IPS-15b (cell line): ENCODE data around the gene SNX4.

ENCODE experiments used
- H3K27me3 ChIP-seq: one replicate; pipeline ENCODE4 v1.6.1; 2013; ENCODE audit warnings: low read length; ENCODE audit not compliant: control insufficient read depth, insufficient read depth
- H3K36me3 ChIP-seq: one replicate; pipeline ENCODE4 v1.6.1; 2013; ENCODE audit warnings: low read length; ENCODE audit not compliant: control insufficient read depth, insufficient read depth
- H3K4me1 ChIP-seq: one replicate; pipeline ENCODE4 v1.6.1; 2013; ENCODE audit warnings: mild to moderate bottlenecking, low read length; ENCODE audit not compliant: control insufficient read depth, insufficient read depth
- H3K4me3 ChIP-seq: one replicate; pipeline ENCODE4 v1.5.1; 2013; ENCODE audit warnings: low read depth, low read length
- H3K9ac ChIP-seq: one replicate; pipeline ENCODE4 v1.6.1; 2013; ENCODE audit warnings: low read depth, mild to moderate bottlenecking, low read length
- H3K9me3 ChIP-seq: one replicate; pipeline ENCODE4 v1.6.1; 2013; ENCODE audit warnings: mild to moderate bottlenecking, low read length; ENCODE audit not compliant: control insufficient read depth, insufficient read depth

SNX4 gene

GRCh38 chr3:125460233-125460632 lies 59.8 kb downstream of the SNX4 start:
- H3K4me1 ChIP-seq = no peaks in the 10 kb centered on the region
- H3K9ac ChIP-seq = no peak overlapping the region
- no peaks in the 10 kb centered on the region for H3K36me3 ChIP-seq
- H3K27me3 ChIP-seq = no peaks in the 10 kb centered on the region
- H3K9me3 ChIP-seq = no peaks in the 10 kb centered on the region
- H3K4me3 ChIP-seq = no peak overlapping the region

DNA sequence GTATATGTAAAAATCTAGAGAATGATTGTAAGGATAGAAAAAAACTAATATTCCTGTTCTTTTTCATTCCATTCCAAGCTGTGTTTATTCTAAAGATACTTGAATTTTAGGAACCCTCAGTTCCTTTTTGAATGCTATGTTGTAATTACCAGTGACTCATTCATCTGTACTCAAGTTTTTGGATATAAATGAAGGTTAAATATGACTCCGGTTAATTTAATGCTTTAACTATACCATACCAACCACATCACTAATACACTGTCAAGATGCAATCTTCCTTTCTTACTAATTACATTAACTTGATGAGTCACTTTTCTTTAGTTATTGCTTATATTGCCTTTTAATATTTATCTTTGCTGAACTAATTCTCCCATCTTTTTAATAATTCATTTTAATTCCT lies 76.1 kb downstream of the SNX4 start:
- no peaks in the 10 kb centered on the region for H3K9me3 ChIP-seq
- H3K4me3 ChIP-seq = no peak overlapping the region
- H3K4me1 ChIP-seq = peaks cover 2% of the 10 kb centered on the region
- no peak overlapping the region for H3K9ac ChIP-seq
- no peaks in the 10 kb centered on the region for H3K27me3 ChIP-seq
- H3K36me3 ChIP-seq = no peaks in the 10 kb centered on the region

DNA sequence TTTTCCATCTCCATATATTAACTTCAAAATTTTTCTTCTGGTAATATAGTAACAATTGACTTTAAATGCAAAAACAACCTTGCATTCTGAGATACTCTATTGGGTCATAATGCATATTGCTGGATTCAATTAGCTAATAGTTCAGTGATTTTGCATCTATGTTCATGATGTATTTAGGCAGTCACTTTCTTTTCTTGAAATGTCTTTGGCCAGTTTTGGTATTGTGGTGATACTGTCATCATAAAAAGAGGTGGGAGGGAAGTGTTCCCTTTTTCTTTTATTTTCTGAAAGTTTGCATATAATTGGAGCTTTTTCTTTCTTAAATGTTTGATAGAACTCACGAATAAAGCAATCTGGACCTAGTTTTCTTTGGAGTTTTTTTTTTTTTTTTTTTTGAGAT lies 77.5 kb downstream of the SNX4 start:
- H3K4me1 ChIP-seq = peaks cover 2% of the 10 kb centered on the region
- no peak overlapping the region for H3K4me3 ChIP-seq
- H3K9ac ChIP-seq = no peak overlapping the region
- no peaks in the 10 kb centered on the region for H3K9me3 ChIP-seq
- no peaks in the 10 kb centered on the region for H3K36me3 ChIP-seq
- no peaks in the 10 kb centered on the region for H3K27me3 ChIP-seq

GRCh38 chr3:125440970-125441369 lies 79.0 kb downstream of the SNX4 start:
- H3K4me1 ChIP-seq = peaks cover 6% of the 10 kb centered on the region

DNA sequence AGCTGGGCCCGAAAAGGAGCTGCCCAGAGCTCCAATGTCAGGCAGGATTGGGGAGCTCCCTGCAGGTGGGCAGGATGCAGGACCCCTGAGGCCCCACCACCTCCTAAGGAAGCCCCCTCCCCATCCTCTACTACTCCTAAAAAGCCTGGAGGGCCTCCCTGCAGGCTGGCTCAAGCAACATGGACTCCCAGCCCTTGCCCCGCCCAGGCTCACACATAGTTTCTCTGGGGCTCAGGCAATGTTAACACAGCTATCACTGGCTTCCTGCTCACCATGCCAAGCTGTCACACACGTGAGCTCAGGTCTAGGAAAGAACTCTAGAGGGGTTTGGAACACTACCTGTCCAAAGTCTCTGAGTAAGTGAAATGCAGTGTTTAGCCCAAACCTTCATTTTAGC lies 79.4 kb downstream of the SNX4 start:
- H3K9ac ChIP-seq = no peak overlapping the region
- H3K27me3 ChIP-seq = no peaks in the 10 kb centered on the region
- H3K36me3 ChIP-seq = no peaks in the 10 kb centered on the region

More at GRCh38 chr3:125440970-125441369, 79.0 kb downstream of the SNX4 start:
- no peaks in the 10 kb centered on the region for H3K36me3 ChIP-seq
- H3K9me3 ChIP-seq = no peaks in the 10 kb centered on the region
- no peaks in the 10 kb centered on the region for H3K27me3 ChIP-seq
- no peak overlapping the region for H3K9ac ChIP-seq
- no peak overlapping the region for H3K4me3 ChIP-seq

GRCh38 chr3:125437631-125438435 lies 82.2 kb downstream of the SNX4 start:
- Histone ChIP-seq H3K9me3 (no peaks in the 10 kb centered on the region), H3K9ac (no peak overlapping the region), H3K4me1 (peaks cover 12% of the 10 kb centered on the region)

More for the DNA sequence above, 79.4 kb downstream of the SNX4 start:
- peaks cover 6% of the 10 kb centered on the region for H3K4me1 ChIP-seq
- no peak overlapping the region for H3K4me3 ChIP-seq
- no peaks in the 10 kb centered on the region for H3K9me3 ChIP-seq

DNA sequence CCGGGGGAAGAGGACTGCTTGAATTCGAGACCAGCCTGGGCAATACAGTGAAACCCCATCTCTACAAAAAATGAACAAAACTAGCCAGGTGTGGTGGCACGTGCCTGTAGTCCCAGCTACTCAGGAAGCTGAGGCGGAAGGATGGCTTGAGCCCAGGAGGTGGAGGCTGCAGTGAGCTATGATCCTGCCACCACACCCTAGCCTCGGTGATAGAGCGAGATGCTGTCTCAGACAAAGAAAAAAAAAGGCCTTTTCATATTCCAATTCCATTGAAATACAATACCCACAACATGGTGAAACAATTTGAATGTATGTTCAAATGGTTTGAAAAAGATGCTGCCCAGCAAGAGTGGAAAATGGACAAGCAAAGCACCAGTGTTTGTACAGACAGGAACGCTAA lies 83.1 kb downstream of the SNX4 start:
- Histone ChIP-seq H3K9ac (no peak overlapping the region), H3K4me1 (peaks cover 12% of the 10 kb centered on the region), H3K27me3 (no peaks in the 10 kb centered on the region), H3K4me3 (no peak overlapping the region), H3K9me3 (no peaks in the 10 kb centered on the region), H3K36me3 (no peaks in the 10 kb centered on the region)

More at GRCh38 chr3:125437631-125438435, 82.2 kb downstream of the SNX4 start:
- no peaks in the 10 kb centered on the region for H3K36me3 ChIP-seq
- no peak overlapping the region for H3K4me3 ChIP-seq
- H3K27me3 ChIP-seq = no peaks in the 10 kb centered on the region

GRCh38 chr3:125435231-125435630 lies 84.8 kb downstream of the SNX4 start:
- Histone ChIP-seq H3K27me3 (no peaks in the 10 kb centered on the region), H3K4me1 (peaks cover 10% of the 10 kb centered on the region), H3K9me3 (no peaks in the 10 kb centered on the region), H3K9ac (no peak overlapping the region), H3K36me3 (no peaks in the 10 kb centered on the region), H3K4me3 (no peak overlapping the region)

DNA sequence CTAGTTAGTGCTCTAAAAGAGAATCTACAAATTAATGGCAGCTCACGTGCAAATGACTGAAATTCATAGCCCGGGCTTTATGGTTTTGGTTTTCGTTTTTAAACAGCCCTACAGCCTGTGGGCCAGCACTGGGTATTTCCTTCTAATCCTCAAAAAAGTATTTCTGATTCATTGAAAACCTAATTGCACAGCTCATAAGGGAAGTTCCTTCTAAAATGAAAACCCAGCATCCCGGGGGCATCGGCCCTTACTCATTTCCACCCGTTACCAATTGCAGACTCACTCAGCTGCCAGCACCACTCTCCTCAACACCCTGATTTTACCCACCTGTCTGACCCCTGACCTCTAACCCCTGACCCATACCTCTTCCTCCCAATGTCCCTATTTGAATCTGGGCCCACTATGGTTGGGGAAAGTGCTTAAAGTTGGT lies 85.4 kb downstream of the SNX4 start:
- no peaks in the 10 kb centered on the region for H3K36me3 ChIP-seq
- no peak overlapping the region for H3K4me3 ChIP-seq
- peaks cover 10% of the 10 kb centered on the region for H3K4me1 ChIP-seq
- H3K27me3 ChIP-seq = no peaks in the 10 kb centered on the region
- H3K9me3 ChIP-seq = no peaks in the 10 kb centered on the region
- no peak overlapping the region for H3K9ac ChIP-seq

GRCh38 chr3:125433611-125434041 lies 86.4 kb downstream of the SNX4 start:
- Histone ChIP-seq H3K27me3 (no peaks in the 10 kb centered on the region), H3K4me3 (no peak overlapping the region), H3K9ac (no peak overlapping the region), H3K9me3 (no peaks in the 10 kb centered on the region), H3K4me1 (peaks cover 10% of the 10 kb centered on the region), H3K36me3 (no peaks in the 10 kb centered on the region)

DNA sequence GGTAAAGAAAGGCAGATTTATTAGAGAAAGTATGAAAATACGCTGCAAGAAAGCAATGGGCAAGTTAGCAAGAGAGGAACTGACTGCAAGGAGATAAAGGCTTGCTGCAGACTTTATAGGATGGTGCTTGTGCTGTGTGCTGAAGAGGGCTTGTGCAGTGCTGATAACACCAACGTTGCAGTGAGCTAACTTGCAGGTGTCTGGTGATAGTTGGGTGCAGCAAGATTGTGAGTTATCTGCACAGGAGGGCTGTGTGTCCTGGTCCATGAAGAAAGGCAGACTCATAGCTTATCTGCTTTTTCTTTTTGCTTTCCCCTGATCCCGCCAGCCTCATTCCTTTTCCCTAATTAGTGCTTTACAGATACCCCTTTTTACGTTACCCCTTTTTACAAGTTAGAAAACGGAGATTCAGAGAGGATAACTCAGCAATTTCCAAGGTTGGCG lies 86.9 kb downstream of the SNX4 start:
- Histone ChIP-seq H3K27me3 (no peaks in the 10 kb centered on the region), H3K9ac (no peak overlapping the region), H3K9me3 (no peaks in the 10 kb centered on the region), H3K36me3 (no peaks in the 10 kb centered on the region), H3K4me3 (no peak overlapping the region), H3K4me1 (peaks cover 10% of the 10 kb centered on the region)
